ENCODE results near the gene TAB2. TPM values are rescaled to one million over a fixed set of nuclear protein-coding genes. Genes with fewer than 3 reads are reported as not detected.

TAB2 gene
- total and polyA plus RNA-seq, 2 donors (not counting 3 experiments of a cell fraction or from before 2014, with no cell fraction given): 26.0 to 37.4 TPM

DNA sequence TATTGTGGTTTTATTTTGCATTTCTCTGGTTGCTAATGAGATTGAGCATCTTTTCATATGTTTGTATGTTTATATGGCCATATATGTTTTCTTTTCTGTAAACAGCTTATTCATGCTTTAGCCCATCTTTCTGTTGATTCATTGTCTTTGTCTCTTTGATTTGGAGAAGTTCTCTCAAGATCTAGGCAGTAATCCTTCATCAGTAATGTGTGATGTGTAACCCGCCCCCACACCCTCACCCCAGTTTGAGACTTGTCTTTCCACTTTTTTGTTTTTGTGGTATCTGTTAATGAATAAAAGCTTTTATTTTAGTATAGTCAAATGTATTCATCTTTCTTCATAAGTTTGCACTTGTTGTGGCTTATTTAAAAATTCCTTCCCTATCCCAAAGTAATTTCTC is 141.3 kb downstream of the TAB2 start:
- intact Hi-C loops (cut with micrococcal nuclease) (no loop called here), dilution Hi-C loops (cut with MboI; ENCODE audit: extremely low pct_ligation_motif_present, low sequenced_read_pairs) (no loop called here)
- ChIA-PET POLR2A (no interaction called here), CTCF (no interaction called here)
- no peak overlapping the region for H2AFZ ChIP-seq (ENCODE audit: low read depth, low read length)
- no peaks in the 10 kb centered on the region for H3K9me1 ChIP-seq (replicated peaks; ENCODE audit: control insufficient read depth, extremely low read depth, insufficient read depth, low read length)
- no peaks in the 10 kb centered on the region for H3K79me2 ChIP-seq (ENCODE audit: control insufficient read depth, insufficient read depth, low read length)
- no peak overlapping the region for H3K9ac ChIP-seq (replicated peaks; ENCODE audit: extremely low read depth, insufficient read depth, low read length)
- peaks cover 9 to 13% of the 10 kb centered on the region in 2 experiments for H3K27me3 ChIP-seq (ENCODE audit: control insufficient read depth in 2 of 2, insufficient read depth in 2 of 2, low read length in 2 of 2)
- no peaks in the 10 kb centered on the region for H3K4me1 ChIP-seq (ENCODE audit: control insufficient read depth, extremely low read depth, insufficient read depth, low read length)
- no TSS peak for BruUV-seq (replicated peaks)
- TF ChIP-seq JUN (IDR thresholded peaks at IDR 0.05; ENCODE audit: borderline replicate concordance, insufficient read depth, insufficient read length, low read depth) (no peak), GATA2 (IDR thresholded peaks at IDR 0.05; ENCODE audit: insufficient read depth, insufficient read length, low read depth, low read length) (no peak), FOS (IDR thresholded peaks at IDR 0.05; ENCODE audit: borderline replicate concordance, insufficient read depth, low read length) (no peak), POLR2A (IDR thresholded peaks at IDR 0.05; ENCODE audit: low read depth, low read length) (no peak), POLR2AphosphoS5 (IDR thresholded peaks at IDR 0.05; ENCODE audit: insufficient read depth, low read depth, low read length) (no peak), EZH2 (IDR thresholded peaks at IDR 0.05; ENCODE audit: borderline replicate concordance, low read depth, low read length, severe bottlenecking) (no peak), MYC (IDR thresholded peaks at IDR 0.05; ENCODE audit: low read depth, low read length) (no peak)
- TF ChIP-seq, protein P1, sequence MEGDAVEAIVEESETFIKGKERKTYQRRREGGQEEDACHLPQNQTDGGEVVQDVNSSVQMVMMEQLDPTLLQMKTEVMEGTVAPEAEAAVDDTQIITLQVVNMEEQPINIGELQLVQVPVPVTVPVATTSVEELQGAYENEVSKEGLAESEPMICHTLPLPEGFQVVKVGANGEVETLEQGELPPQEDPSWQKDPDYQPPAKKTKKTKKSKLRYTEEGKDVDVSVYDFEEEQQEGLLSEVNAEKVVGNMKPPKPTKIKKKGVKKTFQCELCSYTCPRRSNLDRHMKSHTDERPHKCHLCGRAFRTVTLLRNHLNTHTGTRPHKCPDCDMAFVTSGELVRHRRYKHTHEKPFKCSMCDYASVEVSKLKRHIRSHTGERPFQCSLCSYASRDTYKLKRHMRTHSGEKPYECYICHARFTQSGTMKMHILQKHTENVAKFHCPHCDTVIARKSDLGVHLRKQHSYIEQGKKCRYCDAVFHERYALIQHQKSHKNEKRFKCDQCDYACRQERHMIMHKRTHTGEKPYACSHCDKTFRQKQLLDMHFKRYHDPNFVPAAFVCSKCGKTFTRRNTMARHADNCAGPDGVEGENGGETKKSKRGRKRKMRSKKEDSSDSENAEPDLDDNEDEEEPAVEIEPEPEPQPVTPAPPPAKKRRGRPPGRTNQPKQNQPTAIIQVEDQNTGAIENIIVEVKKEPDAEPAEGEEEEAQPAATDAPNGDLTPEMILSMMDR (IDR thresholded peaks at IDR 0.05; ENCODE audit: extremely low read depth in 1 of 2, insufficient read depth in 1 of 2, low read depth in 1 of 2, low read length in 2 of 2): no peak
- TF ChIP-seq, protein P2, sequence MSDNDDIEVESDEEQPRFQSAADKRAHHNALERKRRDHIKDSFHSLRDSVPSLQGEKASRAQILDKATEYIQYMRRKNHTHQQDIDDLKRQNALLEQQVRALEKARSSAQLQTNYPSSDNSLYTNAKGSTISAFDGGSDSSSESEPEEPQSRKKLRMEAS (IDR thresholded peaks at IDR 0.05; ENCODE audit: insufficient read depth, insufficient read length): no peak
- no peak overlapping the region for H3K4me3 ChIP-seq (replicated peaks in 1 of 3; ENCODE audit: insufficient read depth in 1 of 3, low read depth in 1 of 3, low read length in 3 of 3)
- FAIRE-seq (no peak), DNase-seq (ENCODE audit: low read depth, low spot score) (no peak)
- no peaks in the 10 kb centered on the region for H4K20me1 ChIP-seq (replicated peaks; ENCODE audit: control insufficient read depth, extremely low read depth, insufficient read depth, low read length)
- no peaks in the 10 kb centered on the region for H3K36me3 ChIP-seq (ENCODE audit: control insufficient read depth in 2 of 2, extremely low read depth in 1 of 2, insufficient read depth in 2 of 2, low read length in 2 of 2)
- no peak overlapping the region for H3K4me2 ChIP-seq (ENCODE audit: insufficient read depth, low read length)
- H3K9me3 ChIP-seq (replicated peaks; ENCODE audit: control insufficient read depth, insufficient read depth, low read length): no peaks in the 10 kb centered on the region
- no peak overlapping the region for H3K27ac ChIP-seq (ENCODE audit: insufficient read depth, low read depth, low read length)

Measured in endothelial cell of umbilical vein (primary cell).